ENCODE data around the gene PIK3CB. TPM values are rescaled to one million over a fixed set of nuclear protein-coding genes. Genes with fewer than 3 reads are reported as not detected.

Gene PIK3CB
- total RNA-seq, 1 experiment from 2014 or later = 29.7 TPM

DNA sequence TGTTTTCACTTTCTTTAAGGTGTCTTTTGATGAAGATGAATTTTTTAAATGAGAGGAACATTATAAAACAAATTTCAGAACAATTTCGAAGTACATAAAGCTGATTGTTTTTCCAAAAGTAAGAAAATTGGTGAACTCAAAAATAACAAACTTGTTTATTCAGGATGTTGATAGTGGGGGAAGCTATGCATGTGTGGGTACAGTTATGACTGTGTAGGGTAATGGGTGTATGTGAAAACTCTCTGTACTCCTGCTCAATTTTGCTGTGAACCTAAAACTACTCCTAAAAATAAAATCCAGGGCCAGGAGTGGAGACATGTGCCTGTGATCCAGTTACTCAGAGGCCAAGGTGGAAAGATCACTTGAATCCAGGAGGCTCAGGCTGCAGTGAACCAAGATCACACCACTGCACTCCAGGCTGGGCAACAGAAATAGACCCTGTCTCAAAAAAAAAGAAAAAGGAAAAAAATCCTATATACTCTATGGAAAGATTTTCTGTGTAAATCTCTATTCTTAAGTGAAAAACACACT, 37.2 kb downstream of the PIK3CB start:
- Histone ChIP-seq H3K27me3 (replicated peaks; ENCODE audit: control insufficient read depth, insufficient read depth, low read length) (no peaks in the 10 kb centered on the region), H3K36me3 (ENCODE audit: control insufficient read depth, insufficient read depth, low read length) (no peaks in the 10 kb centered on the region), H3K4me3 (ENCODE audit: low read depth, low read length) (no peak overlapping the region), H3K4me1 (no peaks in the 10 kb centered on the region), H3K9me3 (no peaks in the 10 kb centered on the region)
- Mint-ChIP-seq H3K27me3 (ENCODE audit: insufficient read depth, unreplicated experiment) (no peaks in the 10 kb centered on the region), H3K27ac (ENCODE audit: unreplicated experiment) (no peak overlapping the region), H3K36me3 (ENCODE audit: insufficient read depth, unreplicated experiment) (peaks cover 4% of the 10 kb centered on the region), H3K9me3 (ENCODE audit: unreplicated experiment) (no peaks in the 10 kb centered on the region), H3K4me1 (ENCODE audit: low read depth, unreplicated experiment) (no peaks in the 10 kb centered on the region), H3K4me3 (ENCODE audit: unreplicated experiment) (no peak overlapping the region)
- intact Hi-C loops (cut with micrococcal nuclease; ENCODE audit: unreplicated experiment) = no loop called here
- DNase-seq = no peak
- POLR2A ChIA-PET = no interaction called here
- BruUV-seq (replicated peaks) = no TSS peak
- TF ChIP-seq, protein P1, sequence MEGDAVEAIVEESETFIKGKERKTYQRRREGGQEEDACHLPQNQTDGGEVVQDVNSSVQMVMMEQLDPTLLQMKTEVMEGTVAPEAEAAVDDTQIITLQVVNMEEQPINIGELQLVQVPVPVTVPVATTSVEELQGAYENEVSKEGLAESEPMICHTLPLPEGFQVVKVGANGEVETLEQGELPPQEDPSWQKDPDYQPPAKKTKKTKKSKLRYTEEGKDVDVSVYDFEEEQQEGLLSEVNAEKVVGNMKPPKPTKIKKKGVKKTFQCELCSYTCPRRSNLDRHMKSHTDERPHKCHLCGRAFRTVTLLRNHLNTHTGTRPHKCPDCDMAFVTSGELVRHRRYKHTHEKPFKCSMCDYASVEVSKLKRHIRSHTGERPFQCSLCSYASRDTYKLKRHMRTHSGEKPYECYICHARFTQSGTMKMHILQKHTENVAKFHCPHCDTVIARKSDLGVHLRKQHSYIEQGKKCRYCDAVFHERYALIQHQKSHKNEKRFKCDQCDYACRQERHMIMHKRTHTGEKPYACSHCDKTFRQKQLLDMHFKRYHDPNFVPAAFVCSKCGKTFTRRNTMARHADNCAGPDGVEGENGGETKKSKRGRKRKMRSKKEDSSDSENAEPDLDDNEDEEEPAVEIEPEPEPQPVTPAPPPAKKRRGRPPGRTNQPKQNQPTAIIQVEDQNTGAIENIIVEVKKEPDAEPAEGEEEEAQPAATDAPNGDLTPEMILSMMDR (IDR thresholded peaks at IDR 0.05; ENCODE audit: insufficient read depth in 1 of 2, low read depth in 1 of 2, low read length in 1 of 2, severe bottlenecking in 1 of 2, unreplicated experiment in 1 of 2) = no peak
- CTCF ChIA-PET = interaction anchor here (1.0 kb wide), 1 partner anchor 118 kb away, joined by 3 read pairs; no protein-coding TSS in a partner anchor

DNA sequence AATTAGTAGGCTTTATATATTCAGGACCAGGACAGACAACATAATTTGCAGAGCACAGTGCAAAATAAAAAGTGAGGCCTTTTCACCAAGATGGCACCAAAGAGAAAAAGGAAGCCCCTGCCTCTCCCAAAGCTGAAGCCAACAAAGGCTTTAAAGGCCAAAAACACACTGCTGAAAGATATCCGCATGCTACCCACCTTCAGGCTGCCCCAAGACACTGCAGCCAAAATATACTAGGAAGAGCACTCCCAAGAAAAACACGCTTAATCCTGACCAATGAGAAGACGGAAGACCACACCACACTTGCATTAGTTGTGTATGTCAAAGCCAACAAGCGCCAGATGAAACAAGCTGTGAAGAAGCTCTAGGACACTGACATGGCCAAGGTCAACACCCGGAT, 38.0 kb downstream of the PIK3CB start:
- H3K4me1 Mint-ChIP-seq (ENCODE audit: low read depth, unreplicated experiment) = no peaks in the 10 kb centered on the region
- intact Hi-C loops (cut with micrococcal nuclease; ENCODE audit: unreplicated experiment) = no loop called here
- TF ChIP-seq, protein P1 (IDR thresholded peaks at IDR 0.05; ENCODE audit: insufficient read depth in 1 of 2, low read depth in 1 of 2, low read length in 1 of 2, severe bottlenecking in 1 of 2, unreplicated experiment in 1 of 2) = no peak
- H3K27ac Mint-ChIP-seq (ENCODE audit: unreplicated experiment) = no peak overlapping the region
- no peaks in the 10 kb centered on the region for H3K9me3 Mint-ChIP-seq (ENCODE audit: unreplicated experiment)
- Histone ChIP-seq H3K27me3 (replicated peaks; ENCODE audit: control insufficient read depth, insufficient read depth, low read length) (no peaks in the 10 kb centered on the region), H3K4me3 (ENCODE audit: low read depth, low read length) (no peak overlapping the region), H3K36me3 (ENCODE audit: control insufficient read depth, insufficient read depth, low read length) (no peaks in the 10 kb centered on the region), H3K9me3 (no peaks in the 10 kb centered on the region), H3K4me1 (no peaks in the 10 kb centered on the region)
- no TSS peak for BruUV-seq (replicated peaks)
- POLR2A ChIA-PET = no interaction called here
- H3K4me3 Mint-ChIP-seq (ENCODE audit: unreplicated experiment) = no peak overlapping the region
- CTCF ChIA-PET = interaction anchor here (1.0 kb wide), 1 partner anchor 119 kb away, joined by 3 read pairs; no protein-coding TSS in a partner anchor
- peaks cover 6% of the 10 kb centered on the region for H3K36me3 Mint-ChIP-seq (ENCODE audit: insufficient read depth, unreplicated experiment)
- DNase-seq = no peak
- no peaks in the 10 kb centered on the region for H3K27me3 Mint-ChIP-seq (ENCODE audit: insufficient read depth, unreplicated experiment)

DNA sequence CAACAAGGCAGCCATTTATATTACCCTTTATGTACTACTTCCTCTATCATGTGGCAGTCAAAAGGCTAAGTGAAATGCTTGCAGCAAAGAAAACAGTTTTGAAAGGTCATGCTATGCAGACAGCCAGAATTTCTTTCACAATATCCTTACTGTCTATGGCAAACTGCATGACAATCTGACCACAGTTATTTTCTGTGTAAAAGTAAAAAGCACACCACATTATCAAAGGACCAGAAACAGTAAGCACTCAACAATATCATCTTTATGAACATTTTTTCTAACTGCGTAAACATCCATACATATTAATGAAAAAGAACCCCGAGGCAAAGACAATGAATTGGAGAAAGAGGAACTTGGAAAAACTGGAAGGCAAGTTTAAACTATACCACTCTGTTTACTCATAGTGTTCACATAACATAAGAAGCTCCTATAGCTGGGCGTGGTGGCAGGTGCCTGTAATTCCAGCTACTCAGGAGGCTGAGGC, 47.9 kb downstream of the PIK3CB start:
- no peaks in the 10 kb centered on the region for H3K36me3 ChIP-seq (ENCODE audit: control insufficient read depth, insufficient read depth, low read length)
- ChIA-PET POLR2A (no interaction called here), CTCF (interaction anchor here (0.6 kb wide), 1 partner anchor 67 kb away, joined by 3 read pairs; no protein-coding TSS in a partner anchor)
- H3K9me3 ChIP-seq = no peaks in the 10 kb centered on the region
- H3K4me1 ChIP-seq = no peaks in the 10 kb centered on the region
- H3K27me3 ChIP-seq (replicated peaks; ENCODE audit: control insufficient read depth, insufficient read depth, low read length) = no peaks in the 10 kb centered on the region
- H3K4me1 Mint-ChIP-seq (ENCODE audit: low read depth, unreplicated experiment) = peaks cover 6% of the 10 kb centered on the region
- H3K27me3 Mint-ChIP-seq (ENCODE audit: insufficient read depth, unreplicated experiment) = no peaks in the 10 kb centered on the region
- H3K4me3 ChIP-seq (ENCODE audit: low read depth, low read length) = no peak overlapping the region
- no peaks in the 10 kb centered on the region for H3K9me3 Mint-ChIP-seq (ENCODE audit: unreplicated experiment)
- BruUV-seq (replicated peaks) = no TSS peak
- no peak for DNase-seq
- TF ChIP-seq, protein P1 (IDR thresholded peaks at IDR 0.05; ENCODE audit: insufficient read depth in 1 of 2, low read depth in 1 of 2, low read length in 1 of 2, severe bottlenecking in 1 of 2, unreplicated experiment in 1 of 2) = no peak
- H3K4me3 Mint-ChIP-seq (ENCODE audit: unreplicated experiment) = no peak overlapping the region
- intact Hi-C loops (cut with micrococcal nuclease; ENCODE audit: unreplicated experiment) = no loop called here
- peaks cover 35% of the 10 kb centered on the region for H3K36me3 Mint-ChIP-seq (ENCODE audit: insufficient read depth, unreplicated experiment)
- no peak overlapping the region for H3K27ac Mint-ChIP-seq (ENCODE audit: unreplicated experiment)
